Islet of Langerhans (tissue), 1 donor: ENCODE data around the gene THAP5.

Experiments
- FAIRE-seq: peaks from one replicate; lab custom pipeline; 2011; peaks lifted over from hg19 to GRCh38; lab: Jason Lieb, UNC

Gene THAP5

GRCh38 chr7:108528183-108528712 lies 41.3 kb downstream of the THAP5 start:
- FAIRE-seq, result no peak

GRCh38 chr7:108526768-108527017 lies 42.8 kb downstream of the THAP5 start:
- FAIRE-seq, result no peak

- peak; percentile 21 for FAIRE-seq
Observed at GRCh38 chr7:108525985-108526767, 43.3 kb downstream of the THAP5 start, which contains the start of gene PNPLA8. Gene PNPLA8, minus strand, starts transcription at chr7:108526135. Its CDS starts 10,644 bp downstream, at chr7:108515491.

GRCh38 chr7:108525327-108525984 lies 44.0 kb downstream of the THAP5 start:
- no peak for FAIRE-seq

- no peak for FAIRE-seq
Observed at GRCh38 chr7:108522780-108523179, 46.7 kb downstream of the THAP5 start.

GRCh38 chr7:108517951-108518350 lies 51.6 kb downstream of the THAP5 start:
- FAIRE-seq, result no peak

- no peak for FAIRE-seq
Observed at GRCh38 chr7:108515630-108516029, 53.9 kb downstream of the THAP5 start.

GRCh38 chr7:108515013-108515412 lies 54.5 kb downstream of the THAP5 start:
- no peak for FAIRE-seq
